Sigmoid colon (tissue), 4 donors: Measurements from ENCODE around the gene UNC93B1.

Experiments used
- EP300 ChIP-seq, 4 donors: sonication (generic); formaldehyde crosslinking; IDR thresholded peaks; one replicate each; pipeline ENCODE4 v1.6.1; 2017; ENCODE audit warnings: antibody characterized with exemption in 4 of 4
- POLR2A ChIP-seq, 2 donors: fragments of 450-650 bp; IDR thresholded peaks; one replicate each; pipeline ENCODE4 v1.6.1; 2016; ENCODE audit warnings: antibody characterized with exemption in 2 of 2, mild to moderate bottlenecking in 2 of 2, moderate library complexity in 2 of 2
- POLR2AphosphoS5 ChIP-seq, 4 donors: sonication (generic); formaldehyde crosslinking; IDR thresholded peaks; one replicate each; pipeline ENCODE4 v1.6.1; 2017; ENCODE audit warnings: antibody characterized with exemption in 4 of 4
- TF ChIP-seq, protein P1 (sequence below), 4 experiments: fragments of 450-650 bp in 3 of 4; fragments of 200-600 bp in 1 of 4; IDR thresholded peaks; one replicate each; pipeline ENCODE4 v1.5.1; 2016 to 2019; ENCODE audit warnings: antibody characterized with exemption in 4 of 4, mild to moderate bottlenecking in 3 of 4, moderate library complexity in 2 of 4

DNA sequence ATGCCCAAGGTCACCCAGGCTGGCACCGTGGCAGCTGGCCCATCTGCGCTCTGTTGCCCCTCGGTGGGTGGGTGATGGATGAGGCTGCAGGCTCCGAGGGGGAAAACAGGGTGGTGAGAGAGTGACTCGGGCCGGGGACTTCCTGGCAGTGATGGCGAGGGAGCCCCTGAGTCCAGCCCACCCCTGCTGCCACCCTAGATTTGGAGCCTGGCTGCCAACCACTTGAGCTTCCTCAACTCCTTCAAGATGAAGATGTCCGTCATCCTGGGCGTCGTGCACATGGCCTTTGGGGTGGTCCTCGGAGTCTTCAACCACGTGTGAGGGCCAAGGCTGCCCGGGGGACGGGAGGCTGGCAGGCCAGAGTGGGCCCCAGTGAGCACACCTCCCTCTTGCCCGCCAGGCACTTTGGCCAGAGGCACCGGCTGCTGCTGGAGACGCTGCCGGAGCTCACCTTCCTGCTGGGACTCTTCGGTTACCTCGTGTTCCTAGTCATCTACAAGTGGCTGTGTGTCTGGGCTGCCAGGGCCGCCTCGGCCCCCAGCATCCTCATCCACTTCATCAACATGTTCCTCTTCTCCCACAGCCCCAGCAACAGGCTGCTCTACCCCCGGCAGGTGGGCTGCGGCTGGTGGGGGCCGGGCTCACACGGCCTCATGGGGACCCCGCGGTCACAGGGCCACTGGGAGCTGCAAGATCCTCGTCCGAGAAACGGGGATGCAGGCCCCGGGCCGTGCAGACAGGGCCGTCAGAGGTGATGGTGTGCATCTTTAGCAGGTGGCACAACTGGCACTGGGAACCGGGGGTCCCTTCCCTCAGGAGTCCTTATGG, 45.0 kb upstream of the UNC93B1 start:
- TF ChIP-seq POLR2A (IDR thresholded peaks at IDR 0.05): no peak
- TF ChIP-seq, protein P1, sequence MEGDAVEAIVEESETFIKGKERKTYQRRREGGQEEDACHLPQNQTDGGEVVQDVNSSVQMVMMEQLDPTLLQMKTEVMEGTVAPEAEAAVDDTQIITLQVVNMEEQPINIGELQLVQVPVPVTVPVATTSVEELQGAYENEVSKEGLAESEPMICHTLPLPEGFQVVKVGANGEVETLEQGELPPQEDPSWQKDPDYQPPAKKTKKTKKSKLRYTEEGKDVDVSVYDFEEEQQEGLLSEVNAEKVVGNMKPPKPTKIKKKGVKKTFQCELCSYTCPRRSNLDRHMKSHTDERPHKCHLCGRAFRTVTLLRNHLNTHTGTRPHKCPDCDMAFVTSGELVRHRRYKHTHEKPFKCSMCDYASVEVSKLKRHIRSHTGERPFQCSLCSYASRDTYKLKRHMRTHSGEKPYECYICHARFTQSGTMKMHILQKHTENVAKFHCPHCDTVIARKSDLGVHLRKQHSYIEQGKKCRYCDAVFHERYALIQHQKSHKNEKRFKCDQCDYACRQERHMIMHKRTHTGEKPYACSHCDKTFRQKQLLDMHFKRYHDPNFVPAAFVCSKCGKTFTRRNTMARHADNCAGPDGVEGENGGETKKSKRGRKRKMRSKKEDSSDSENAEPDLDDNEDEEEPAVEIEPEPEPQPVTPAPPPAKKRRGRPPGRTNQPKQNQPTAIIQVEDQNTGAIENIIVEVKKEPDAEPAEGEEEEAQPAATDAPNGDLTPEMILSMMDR (IDR thresholded peaks at IDR 0.05): no peak
- TF ChIP-seq POLR2AphosphoS5 (IDR thresholded peaks at IDR 0.05): no peak
- no peak for TF ChIP-seq EP300 (IDR thresholded peaks at IDR 0.05)
